GM18951 (cell line): ENCODE results near the gene FKRP.
"Not testable (repeated sequence)": the region's sequence is repeated elsewhere in the genome, so short reads cannot be mapped to it uniquely, and the experiment has no call there.

Source experiments
- POLR2A ChIP-seq: IDR thresholded peaks from 4 replicates; pipeline ENCODE4 v1.6.1; 2011; ENCODE audit warnings: mild to moderate bottlenecking; ENCODE audit not compliant: insufficient read length, insufficient read depth; ENCODE audit errors: extremely low read depth
- in situ Hi-C: fragments of 300-500 bp; cut with MboI; formaldehyde crosslinking; loops from one replicate; pipeline ENCODE4 v1.12.0; 2022; ENCODE audit warnings: low sequenced_read_pairs, mixed read lengths, inconsistent platforms; ENCODE audit not compliant: unreplicated experiment

FKRP gene, protein sequence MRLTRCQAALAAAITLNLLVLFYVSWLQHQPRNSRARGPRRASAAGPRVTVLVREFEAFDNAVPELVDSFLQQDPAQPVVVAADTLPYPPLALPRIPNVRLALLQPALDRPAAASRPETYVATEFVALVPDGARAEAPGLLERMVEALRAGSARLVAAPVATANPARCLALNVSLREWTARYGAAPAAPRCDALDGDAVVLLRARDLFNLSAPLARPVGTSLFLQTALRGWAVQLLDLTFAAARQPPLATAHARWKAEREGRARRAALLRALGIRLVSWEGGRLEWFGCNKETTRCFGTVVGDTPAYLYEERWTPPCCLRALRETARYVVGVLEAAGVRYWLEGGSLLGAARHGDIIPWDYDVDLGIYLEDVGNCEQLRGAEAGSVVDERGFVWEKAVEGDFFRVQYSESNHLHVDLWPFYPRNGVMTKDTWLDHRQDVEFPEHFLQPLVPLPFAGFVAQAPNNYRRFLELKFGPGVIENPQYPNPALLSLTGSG

DNA sequence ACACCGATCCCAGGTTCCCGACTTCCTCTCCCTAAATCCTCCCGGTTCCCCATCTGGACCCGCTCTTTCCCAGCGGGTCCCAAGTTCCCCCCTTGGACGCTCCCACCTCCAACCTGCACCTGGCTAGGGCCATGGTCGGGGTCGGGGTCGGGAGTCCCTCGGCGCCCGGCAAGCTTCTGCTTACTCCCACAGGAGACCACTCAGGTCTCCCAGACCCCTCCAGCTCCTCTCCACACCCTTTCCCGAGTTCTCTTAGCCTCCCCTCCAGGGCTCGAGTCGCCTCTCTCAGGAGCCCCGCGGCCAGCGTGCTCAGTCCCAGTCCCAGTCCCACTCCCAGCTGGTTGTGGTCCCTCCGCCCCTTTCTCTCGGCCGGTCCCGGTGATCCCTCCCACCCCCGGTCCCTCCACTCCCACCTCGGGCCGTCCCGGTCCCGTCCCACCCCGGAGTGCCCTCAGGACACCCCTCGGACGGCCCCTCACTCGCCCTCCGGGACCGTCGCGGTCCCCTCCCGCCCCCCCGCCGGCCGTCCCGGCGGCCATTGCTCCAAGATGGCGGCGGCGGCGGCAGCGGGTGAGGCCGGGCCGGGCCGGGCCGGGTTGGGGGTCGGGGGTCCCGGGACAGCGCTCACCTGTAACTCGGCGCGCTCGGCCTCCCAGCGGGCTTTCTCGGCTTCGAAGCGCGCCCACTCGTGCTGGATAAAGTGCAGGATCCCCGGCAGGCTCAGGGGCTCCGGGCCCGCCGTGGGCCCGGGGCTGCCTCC, at the start of gene FKRP:
Gene FKRP (plus strand): TSS at position 537 of the 760 bp plus-strand sequence. CDS start 9,394 bp downstream, outside the sequence.
- in situ Hi-C loops: no loop called here
- no peak for TF ChIP-seq POLR2A

DNA sequence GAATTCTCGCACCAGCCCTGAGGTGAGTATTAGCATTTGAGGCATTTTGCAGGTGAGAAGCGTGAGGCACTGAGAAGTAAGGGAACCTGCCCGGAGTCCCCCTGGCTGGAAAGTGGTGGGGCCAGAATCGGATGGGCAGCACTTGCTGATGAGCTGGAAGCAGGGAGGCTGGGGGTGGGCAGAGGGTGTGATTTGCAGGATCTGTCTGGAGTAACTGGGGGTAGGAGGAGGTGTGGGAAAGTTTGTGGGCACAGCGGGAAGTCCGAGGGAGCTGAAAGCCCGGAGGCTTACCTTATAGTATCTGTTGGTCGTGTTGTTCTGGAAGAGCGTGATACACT, 49.0 kb upstream of the FKRP start:
- in situ Hi-C loops: no loop called here

DNA sequence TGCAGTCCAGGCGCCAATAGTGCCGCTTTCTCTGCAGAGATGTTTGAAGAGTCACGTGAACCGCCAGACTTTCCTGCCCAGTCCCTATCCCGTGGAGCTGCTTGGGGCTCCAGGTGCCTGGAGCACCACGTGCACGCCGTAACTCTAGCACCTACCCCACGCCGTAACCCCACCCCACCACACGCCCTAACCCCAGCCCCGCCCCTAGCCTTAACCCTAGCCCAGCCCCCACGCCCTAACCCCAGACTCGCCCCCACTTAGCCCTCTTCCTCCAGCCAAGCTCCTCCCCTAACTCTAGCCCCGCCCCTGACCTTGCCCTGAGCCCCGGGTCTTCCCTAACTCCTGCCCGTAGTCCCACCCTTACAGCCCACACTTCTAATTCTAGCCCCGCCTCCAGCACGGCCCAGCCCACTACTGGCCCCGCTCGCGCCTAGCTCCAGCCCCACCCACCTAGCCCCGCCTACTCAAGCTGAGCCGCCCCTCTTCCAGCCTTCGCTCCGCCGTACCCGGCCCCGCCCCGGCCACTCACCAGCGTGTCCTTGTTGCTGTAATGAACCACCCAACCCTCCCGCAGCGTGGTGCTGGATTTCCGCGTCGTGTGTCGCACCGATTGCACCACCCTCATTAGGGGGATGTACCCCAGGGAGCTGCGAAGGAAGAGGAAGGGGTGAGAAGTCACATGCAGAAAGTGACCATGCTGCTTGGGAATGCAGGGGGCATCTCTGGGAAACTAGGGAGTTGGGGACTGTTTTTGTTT, 48.5 kb upstream of the FKRP start:
- in situ Hi-C loops: no loop called here
- TF ChIP-seq POLR2A: no peak

More for the DNA sequence above, 49.0 kb upstream of the FKRP start:
- TF ChIP-seq POLR2A: peak; percentile 22

DNA sequence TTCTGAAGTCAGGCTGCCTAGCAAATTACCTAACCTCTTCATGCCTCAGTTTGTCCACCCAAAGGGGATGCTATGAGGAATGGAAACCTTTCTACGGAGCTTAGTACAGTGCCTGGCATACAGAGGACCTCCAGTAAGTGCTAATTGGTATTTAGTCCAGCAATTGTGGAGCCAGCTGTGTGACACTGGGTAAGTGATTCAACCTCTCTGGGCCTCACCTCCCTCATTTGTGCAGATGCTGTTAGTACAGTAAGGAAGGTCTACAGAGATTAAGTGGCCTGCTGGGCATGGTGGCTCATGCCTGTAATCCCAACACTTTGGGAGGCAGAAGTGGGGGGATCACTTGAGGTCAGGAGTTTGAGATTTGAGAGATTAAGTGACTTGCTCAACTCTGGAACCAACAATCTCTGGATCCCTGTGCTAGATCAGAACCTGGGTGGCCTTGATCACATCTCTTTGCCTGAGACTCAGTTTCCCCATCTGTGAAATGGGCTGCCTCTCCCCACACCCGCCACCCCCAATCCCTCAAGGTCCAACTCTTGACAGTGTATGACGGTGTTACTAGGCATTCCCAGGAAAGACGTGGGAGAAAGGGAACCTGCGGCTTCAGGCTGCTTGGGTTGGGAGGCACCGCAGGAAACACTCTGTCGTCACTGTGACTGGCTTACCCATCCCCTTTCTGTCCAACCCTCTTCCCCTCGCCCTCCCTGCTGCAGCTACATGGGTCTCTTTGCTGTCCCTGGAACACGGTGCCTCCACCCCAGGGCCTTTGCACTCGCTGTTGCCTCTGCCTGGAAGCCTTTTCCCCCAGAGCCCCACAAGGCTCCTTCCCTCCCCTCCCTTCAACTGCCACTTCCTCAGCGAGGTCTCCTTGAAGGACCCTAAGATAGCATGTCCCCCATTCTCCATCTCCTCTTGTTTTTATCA, 47.2 kb upstream of the FKRP start:
- in situ Hi-C loops: no loop called here
- TF ChIP-seq POLR2A: no peak

DNA sequence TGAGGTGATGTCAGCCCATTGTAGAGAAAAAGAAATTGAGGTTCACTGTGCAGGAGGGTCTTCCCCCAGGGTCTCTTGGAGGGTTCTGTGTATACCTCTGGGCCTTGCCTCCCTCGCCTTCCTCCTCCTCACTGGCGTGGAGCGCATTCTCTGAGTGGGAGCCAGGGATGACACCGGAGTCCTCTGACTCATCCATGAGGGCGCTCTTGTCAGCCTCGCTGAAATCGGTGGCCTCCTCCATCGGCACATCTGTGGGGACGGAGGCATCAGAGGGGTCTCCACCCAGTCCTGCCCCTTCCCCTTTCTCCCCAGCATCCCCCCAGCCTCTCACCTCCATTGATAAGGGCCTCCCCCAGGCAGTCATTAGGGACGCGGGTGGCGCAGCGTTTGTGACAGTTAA, 45.2 kb upstream of the FKRP start:
- in situ Hi-C loops: no loop called here
- TF ChIP-seq POLR2A: no peak

DNA sequence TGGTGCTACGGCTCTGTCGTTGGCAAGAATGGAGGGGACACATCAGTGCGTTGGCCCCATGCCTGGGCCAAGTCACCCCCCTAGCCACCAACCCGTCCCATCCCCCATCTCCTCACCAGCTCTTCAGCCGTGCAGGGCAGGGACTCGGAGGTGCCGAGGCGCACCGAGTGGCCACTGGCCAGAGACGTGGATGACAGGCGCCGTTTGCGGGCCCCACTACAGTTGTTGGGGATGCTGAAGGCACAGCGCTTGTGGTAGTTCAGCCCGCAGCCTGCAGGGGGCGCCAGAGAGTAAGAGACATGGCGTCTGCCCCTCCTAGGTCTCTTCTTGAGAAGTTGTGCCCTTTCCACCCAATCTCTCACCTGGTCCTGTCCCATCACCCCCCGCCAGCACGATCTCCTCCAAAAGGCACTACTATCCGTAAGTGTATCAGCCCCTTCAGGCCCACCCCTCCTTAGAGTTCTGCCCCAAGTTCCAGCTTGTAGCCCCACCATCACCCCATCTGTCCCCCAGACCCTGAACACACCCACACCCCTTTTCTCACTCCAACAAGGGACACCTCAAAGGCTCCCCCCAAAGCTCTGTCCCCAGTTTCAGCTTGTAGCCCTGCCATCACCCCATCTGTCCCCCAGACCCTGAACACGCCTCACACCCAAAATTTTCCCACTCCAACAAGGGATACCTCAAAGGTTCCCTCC, 41.3 kb upstream of the FKRP start:
- in situ Hi-C loops: no loop called here
- no peak for TF ChIP-seq POLR2A

DNA sequence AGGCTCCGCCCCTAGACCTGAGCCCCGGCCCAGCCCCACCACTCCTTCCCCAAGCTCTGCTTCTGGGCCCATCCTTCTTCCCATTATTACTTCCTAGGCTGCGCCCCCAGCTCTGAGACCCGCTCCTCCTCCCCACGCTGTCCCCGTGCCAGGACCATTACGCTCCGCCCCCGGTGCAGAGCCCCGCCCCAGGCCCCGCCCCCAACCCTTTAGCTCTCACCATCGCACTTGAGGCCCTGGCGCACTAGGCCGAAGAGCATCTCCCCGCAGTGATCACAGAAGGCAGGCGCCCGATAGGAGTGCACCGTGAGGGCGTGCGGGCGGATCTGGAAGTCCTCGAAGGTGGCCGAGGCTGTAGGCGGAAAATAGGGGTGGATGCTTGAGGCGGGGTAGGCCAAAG, 35.2 kb upstream of the FKRP start:
- in situ Hi-C loops: no loop called here
- no peak for TF ChIP-seq POLR2A

DNA sequence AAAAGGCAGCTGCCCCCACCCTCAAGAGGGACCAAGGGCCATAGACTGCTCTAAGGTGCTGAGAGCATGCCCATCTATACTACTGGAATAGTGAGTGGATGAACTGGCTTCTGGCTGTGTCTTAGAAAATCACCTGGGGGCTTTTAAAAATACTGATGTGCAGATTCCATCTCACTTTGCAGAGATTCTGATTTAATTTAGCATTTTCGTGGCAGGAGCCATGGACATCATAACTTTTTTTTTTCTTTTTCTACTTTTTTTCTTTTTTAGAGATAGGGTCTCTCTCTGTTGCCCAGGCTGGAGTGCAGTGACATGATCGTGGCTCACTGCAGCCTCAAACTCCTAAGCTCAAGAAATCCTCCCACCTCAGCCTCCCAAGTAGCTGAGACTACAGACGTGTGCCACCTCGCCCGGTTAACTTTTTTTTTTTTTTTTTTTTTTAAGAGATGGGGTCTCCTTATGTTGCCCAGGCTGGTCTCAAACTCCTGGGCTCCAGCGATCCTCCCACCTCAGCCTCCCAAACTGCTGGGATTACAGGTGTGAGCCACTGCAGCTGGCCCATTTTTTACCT, 33.0 kb upstream of the FKRP start:
- in situ Hi-C loops: not testable (repeated sequence)

DNA sequence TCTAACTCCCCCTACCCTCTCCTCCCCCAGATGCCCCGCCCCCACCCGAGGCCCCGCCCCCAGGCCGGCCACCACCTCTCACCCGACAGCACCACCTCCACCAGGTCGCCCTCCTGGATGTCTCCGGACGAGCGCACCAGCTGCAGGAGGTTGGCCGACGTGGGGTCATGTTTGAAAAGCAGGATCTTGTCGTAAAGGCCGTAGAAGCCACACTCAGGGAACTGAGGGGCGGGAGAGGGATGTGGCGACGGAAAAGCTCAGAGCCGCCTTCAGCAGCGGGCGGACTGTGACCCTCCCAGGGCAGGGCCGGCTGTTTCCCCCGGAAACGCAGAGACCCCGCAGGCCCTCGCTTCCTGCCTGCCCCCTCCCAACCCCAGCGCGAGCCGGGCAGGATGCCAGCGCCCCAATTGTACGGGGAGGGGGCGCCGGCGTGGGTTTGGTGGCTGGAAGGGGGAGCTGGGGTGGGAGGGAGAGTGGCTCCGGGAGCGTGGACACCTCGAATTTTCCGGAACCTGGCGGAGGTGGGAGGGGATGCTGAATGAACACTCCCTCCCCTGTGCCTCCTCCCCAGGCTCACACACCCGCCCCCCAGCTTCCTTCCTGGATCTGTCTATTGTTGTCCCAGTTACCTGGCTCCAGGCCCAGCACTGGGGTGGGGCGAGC, 31.9 kb upstream of the FKRP start:
- no peak for TF ChIP-seq POLR2A
- in situ Hi-C loops: no loop called here

DNA sequence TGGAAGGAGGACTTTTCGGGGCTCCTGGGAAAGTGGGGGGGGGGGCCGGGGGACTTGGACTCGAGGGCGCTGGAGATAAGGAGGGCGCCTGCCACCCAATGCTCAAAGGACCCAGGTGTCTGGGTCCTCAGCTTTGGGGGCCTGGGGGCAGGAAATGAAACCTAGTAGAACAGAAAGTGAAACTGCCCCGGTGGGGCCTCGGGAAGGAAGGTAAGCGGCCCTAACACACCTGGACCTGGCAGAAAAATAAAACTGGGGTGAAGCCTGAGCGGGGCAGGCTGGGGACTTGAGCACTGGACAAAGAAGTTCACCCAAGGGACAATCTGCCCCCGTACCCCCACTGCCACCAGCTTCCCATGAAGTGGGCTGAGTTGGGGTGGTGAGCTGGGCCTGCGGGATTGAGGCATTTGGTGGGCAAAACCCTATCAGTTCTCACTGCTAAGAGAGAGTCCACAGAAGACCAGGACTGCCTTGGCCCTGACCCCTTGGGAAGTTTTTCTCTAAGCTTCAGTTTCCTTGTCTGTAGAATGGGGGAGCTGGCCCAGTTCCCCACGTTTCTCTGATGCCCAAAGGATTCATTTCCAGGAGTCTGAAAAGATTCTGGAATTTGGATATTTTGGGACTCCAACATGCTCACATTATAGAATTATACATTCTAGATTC, 31.3 kb upstream of the FKRP start:
- in situ Hi-C loops: no loop called here
- TF ChIP-seq POLR2A: peak; percentile 54

DNA sequence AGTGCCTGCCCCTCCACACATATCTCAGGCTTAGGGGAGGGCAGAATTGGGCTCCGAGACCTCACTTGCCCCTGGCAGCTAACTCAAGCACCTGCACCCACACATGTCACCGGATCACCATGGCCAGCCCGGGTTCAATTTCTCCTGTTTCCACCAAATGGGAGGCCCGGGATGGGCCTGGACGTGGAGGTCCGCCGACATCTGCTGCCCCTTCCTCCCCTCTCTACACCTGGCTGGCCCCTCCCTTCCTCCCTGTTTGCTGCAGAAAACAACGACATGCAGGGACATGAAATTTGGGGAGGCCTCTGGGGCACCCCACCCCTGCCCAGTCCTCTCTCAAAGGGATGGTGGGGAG, 30.3 kb upstream of the FKRP start:
- peak; percentile 39 for TF ChIP-seq POLR2A
- in situ Hi-C loops: no loop called here
